Subcutaneous adipose tissue (tissue), 4 donors: ENCODE data around the gene KIF11. TPM values are rescaled to one million over a fixed set of nuclear protein-coding genes. Genes with fewer than 3 reads are reported as not detected.

Source experiments
- total RNA-seq, 4 donors: library from RNA; depleted of rRNA; stranded (reverse); fragments of >200 nt; gene quantifications; one replicate each; pipeline ENCODE4 v1.1.0, GENCODE V29; 2016
- TF ChIP-seq, protein P1 (sequence below): fragments of 450-650 bp; IDR thresholded peaks from one replicate; pipeline ENCODE4 v1.5.1; 2016; ENCODE audit warnings: low read depth, mild to moderate bottlenecking, control low read depth, antibody characterized with exemption, moderate library complexity

The KIF11 gene
- total RNA-seq, 4 donors from 2014 or later = 0.33 to 3.1 (median 1.6) TPM

DNA sequence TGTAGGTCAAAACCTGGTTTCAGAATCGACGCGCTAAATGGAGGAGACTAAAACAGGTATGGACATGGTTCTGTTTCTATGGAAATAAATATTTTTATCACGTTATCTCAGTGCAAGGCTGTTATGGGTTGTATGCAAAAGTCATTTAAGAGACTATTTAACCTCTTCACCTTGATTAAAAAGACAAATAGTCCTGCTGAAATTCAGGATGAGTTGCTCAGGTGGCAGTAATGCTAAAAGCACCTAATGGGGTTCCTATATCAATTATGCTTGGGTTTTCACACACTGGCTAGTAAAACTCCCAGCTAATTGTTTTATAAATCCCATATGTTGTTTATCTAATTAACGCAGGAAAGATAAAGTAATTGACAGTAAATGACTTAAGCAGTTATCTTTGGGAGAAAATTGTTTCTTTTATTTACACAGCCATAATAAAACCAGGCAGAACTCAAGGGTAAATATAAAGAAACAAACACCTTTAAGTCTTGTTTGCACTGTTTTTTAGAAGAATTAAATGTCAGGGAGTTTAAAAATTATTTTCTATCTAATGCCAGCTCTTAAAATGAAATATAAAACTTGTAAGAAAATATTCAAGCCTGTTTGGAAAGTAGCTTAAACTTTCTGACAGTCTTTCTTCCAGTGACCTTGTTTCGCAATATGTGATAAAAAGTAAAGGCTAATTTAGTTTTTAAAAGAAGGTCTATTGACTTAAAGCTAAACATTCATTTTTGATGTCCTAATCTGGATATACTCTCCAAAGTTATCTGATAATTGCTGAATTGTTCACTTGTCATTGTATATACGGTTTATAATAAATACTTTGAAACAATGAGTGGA is 100.0 kb downstream of the KIF11 start:
- TF ChIP-seq, protein P1, sequence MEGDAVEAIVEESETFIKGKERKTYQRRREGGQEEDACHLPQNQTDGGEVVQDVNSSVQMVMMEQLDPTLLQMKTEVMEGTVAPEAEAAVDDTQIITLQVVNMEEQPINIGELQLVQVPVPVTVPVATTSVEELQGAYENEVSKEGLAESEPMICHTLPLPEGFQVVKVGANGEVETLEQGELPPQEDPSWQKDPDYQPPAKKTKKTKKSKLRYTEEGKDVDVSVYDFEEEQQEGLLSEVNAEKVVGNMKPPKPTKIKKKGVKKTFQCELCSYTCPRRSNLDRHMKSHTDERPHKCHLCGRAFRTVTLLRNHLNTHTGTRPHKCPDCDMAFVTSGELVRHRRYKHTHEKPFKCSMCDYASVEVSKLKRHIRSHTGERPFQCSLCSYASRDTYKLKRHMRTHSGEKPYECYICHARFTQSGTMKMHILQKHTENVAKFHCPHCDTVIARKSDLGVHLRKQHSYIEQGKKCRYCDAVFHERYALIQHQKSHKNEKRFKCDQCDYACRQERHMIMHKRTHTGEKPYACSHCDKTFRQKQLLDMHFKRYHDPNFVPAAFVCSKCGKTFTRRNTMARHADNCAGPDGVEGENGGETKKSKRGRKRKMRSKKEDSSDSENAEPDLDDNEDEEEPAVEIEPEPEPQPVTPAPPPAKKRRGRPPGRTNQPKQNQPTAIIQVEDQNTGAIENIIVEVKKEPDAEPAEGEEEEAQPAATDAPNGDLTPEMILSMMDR = no peak

- TF ChIP-seq, protein P1 = no peak
These were observed 100.6 kb downstream of the KIF11 start for GRCh38 chr10:92693534-92693893.

- TF ChIP-seq, protein P1 = no peak
These were observed 103.0 kb downstream of the KIF11 start for GRCh38 chr10:92695679-92696605.

GRCh38 chr10:92696606-92697383 is 103.9 kb downstream of the KIF11 start:
- TF ChIP-seq, protein P1 = no peak

GRCh38 chr10:92697663-92698511 is 105.0 kb downstream of the KIF11 start:
- TF ChIP-seq, protein P1 = no peak

DNA sequence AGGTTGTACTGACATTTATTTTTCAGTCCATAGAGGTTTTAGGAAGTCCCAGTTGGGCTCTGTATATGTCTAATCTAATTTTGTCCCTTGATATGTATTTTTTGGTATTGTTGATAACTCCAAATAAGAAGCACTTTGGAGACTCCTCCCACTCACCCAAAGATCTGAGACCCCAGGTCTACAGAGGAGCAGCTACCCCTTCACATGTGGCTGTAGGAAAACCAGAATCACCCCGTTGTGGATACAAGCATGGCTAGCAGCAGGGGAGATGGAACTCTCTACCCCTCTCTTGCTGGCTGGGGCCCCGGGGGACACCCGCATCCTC is 106.2 kb downstream of the KIF11 start:
- TF ChIP-seq, protein P1 = no peak
